RWPE1 (cell line): Measurements from ENCODE around the gene NEUROD2.

Experiments
- CTCF ChIA-PET: fragments of 350-600 bp; sonication (Branson Sonifier 250); formaldehyde crosslinking; extraction: SDS; loops from one replicate; lab custom pipeline; 2021; lab: Yijun Ruan, JAX
- POLR2A ChIA-PET: fragments of 400-600 bp; formaldehyde crosslinking; extraction: SDS; loops from one replicate; lab custom pipeline; 2020; ENCODE audit warnings: antibody characterized with exemption; ENCODE audit not compliant: low non-redundant PET; lab: Yijun Ruan, JAX
- DNase-seq: peaks from one replicate; pipeline ENCODE4 v3.0.0; 2012; ENCODE audit warnings: low spot score
- H3K27ac ChIP-seq: fragments of 450-650 bp; 2 replicates; pipeline ENCODE4 v1.5.1; 2017
- TF ChIP-seq, protein P1 (sequence below): fragments of 450-650 bp; conservative IDR thresholded peaks from 2 replicates; pipeline ENCODE4 v1.5.1; 2017; ENCODE audit warnings: low read depth, mild to moderate bottlenecking

NEUROD2 gene

DNA sequence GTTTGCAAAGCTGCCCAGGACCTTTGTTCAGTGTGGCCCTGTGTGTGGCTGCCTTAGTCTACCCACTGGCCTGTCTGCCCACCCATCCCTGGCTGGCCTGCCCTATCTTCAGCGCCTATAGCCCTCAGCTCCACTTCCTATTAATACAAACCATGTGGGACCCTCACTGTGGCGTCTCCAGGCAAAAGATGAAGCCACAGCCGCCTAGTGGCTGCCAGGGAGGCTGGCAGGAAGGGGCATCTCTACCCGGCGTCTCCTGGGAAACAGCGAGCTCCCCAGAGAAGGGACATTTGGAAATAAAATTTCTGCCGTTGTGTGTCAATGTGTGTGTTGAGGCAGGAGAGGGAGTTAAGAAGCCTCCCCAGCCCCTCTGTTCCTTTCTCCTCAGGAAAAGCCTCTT, 31.5 kb downstream of the NEUROD2 start:
- H3K27ac ChIP-seq = no peak overlapping the region
- TF ChIP-seq, protein P1, sequence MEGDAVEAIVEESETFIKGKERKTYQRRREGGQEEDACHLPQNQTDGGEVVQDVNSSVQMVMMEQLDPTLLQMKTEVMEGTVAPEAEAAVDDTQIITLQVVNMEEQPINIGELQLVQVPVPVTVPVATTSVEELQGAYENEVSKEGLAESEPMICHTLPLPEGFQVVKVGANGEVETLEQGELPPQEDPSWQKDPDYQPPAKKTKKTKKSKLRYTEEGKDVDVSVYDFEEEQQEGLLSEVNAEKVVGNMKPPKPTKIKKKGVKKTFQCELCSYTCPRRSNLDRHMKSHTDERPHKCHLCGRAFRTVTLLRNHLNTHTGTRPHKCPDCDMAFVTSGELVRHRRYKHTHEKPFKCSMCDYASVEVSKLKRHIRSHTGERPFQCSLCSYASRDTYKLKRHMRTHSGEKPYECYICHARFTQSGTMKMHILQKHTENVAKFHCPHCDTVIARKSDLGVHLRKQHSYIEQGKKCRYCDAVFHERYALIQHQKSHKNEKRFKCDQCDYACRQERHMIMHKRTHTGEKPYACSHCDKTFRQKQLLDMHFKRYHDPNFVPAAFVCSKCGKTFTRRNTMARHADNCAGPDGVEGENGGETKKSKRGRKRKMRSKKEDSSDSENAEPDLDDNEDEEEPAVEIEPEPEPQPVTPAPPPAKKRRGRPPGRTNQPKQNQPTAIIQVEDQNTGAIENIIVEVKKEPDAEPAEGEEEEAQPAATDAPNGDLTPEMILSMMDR = peak; percentile 43
- DNase-seq = peak; percentile 20
- CTCF ChIA-PET = interaction anchor here (0.5 to 1.3 kb wide), 6 partner anchors 9 to 308 kb away, joined by 3 to 6 read pairs (median 4); no protein-coding TSS in a partner anchor
- POLR2A ChIA-PET = no interaction called here

DNA sequence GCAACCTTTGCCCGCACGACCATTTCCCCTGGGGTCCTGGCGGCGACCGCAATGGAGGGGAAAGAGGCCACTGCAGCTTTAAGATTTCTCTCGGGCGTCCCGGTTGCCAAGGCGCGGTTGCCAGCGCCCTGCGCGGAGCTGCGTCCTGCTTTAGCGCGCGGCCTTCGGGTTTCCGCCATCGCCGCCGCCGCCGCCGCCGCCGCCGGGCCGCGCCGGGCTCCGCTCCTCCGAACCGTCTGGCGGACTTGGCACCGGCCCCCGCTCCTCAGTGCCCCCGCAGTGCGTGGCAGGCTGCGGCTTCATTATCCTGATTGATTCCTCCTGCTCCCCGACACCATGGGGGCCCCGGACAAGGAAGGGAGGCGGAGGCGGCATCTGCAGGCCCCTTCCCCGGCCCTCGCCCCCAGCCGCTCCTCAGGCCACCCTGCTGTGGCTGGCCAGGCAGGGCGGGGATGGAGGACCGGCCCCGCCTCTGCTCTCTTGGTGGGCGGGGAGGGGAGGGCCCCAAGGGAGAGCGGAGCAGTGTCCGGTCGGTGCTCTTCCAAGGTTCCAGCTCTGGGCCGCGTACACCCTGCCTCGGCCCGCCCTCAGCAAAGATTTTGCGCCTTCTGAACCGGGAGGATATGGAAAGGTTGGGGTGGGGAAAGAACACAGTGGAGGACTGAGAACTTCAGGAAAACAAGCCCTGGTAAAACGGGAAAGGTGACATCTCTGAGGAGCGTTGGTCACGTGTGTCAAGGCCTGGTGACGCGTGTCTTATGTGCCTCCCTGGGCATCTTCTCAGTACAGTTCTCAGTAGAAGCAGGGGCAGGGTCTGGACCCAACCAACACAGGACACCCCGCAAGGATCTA, 34.0 kb downstream of the NEUROD2 start:
- CTCF ChIA-PET = interaction anchor here (0.6 to 1.4 kb wide), 3 partner anchors 48 to 1087 kb away, joined by 3 to 8 read pairs (median 3); no protein-coding TSS in a partner anchor
- H3K27ac ChIP-seq = peak overlapping the region; percentile 84
- peak; percentile 72 for DNase-seq
- POLR2A ChIA-PET = interaction anchor here (1.1 kb wide), 1 partner anchor 46 kb away, joined by 4 read pairs; no protein-coding TSS in a partner anchor
- TF ChIP-seq, protein P1 = no peak

DNA sequence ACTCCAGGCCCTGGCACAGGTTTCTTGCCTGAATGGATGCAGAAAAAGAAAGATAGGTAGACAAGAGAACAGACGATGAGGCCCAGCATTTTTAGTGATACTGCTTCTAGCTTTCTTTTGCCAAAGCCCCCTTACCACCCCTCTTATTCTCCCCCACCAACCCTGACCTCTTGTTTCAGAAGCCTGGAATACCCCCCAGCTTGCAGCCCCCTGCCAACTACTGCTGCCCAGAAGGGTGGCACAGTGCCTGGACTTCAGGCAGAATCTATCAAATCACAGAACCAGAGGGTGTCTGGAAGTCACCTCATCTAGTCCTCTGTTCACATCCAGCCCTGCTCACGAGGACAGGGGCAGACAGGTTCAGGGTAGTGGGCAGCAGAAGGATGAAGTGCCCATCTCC, 35.6 kb downstream of the NEUROD2 start:
- DNase-seq = no peak
- TF ChIP-seq, protein P1 = no peak
- CTCF ChIA-PET = interaction anchor here (0.7 kb wide), 1 partner anchor 51 kb away, joined by 3 read pairs; no protein-coding TSS in a partner anchor
- peak overlapping the region; percentile 19; the same call in 1 of the 2 replicates for H3K27ac ChIP-seq
- POLR2A ChIA-PET = no interaction called here

DNA sequence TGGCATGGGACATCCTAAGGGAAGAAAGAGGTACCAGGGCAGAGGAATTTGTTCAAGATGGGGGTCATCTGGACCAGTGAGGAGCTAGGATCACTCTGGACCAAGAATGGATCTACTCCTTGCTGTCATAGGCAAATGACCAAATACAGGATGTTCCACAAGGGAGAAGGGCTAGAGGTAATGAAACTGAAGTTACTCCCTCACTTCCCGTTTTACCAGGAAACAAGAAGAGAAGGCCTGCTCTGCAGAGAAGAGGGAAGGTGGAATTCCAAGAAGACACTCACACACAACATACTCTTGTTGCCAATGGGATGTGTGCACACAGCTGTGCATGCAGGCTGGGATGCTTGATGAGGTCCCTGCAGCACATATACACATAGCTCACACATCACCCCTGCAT, 38.6 kb downstream of the NEUROD2 start:
- TF ChIP-seq, protein P1 = no peak
- ChIA-PET POLR2A (interaction anchor here (0.6 kb wide), 1 partner anchor 45 kb away, joined by 4 read pairs; no protein-coding TSS in a partner anchor), CTCF (interaction anchor here (1.1 to 1.2 kb wide), 2 partner anchors 22 to 54 kb away, joined by 3 to 4 read pairs; no protein-coding TSS in a partner anchor)
- no peak overlapping the region for H3K27ac ChIP-seq
- DNase-seq = no peak

DNA sequence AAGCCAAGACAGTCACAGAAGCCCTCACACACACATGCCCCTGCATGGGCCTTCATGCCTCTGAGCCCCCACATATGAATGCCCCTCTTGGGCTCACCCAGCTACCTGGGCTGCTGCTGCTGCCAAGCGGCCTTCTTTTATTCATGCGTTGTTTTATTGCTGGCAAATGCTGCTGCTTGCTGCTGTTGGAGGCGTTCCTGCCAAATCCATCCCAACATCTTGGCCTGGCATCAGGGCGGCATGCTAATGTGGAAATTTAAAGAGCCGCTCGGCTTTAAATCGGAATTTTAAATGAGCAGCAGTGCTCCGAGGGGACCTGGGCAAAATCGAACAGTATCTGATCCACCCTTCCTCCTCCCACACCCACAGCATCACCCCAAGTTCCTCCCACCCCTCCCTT, 39.0 kb downstream of the NEUROD2 start:
- DNase-seq = no peak
- ChIA-PET CTCF (interaction anchor here (0.7 to 1.2 kb wide), 3 partner anchors 21 to 55 kb away, joined by 3 to 4 read pairs (median 3); no protein-coding TSS in a partner anchor), POLR2A (no interaction called here)
- no peak overlapping the region for H3K27ac ChIP-seq
- TF ChIP-seq, protein P1 = no peak

DNA sequence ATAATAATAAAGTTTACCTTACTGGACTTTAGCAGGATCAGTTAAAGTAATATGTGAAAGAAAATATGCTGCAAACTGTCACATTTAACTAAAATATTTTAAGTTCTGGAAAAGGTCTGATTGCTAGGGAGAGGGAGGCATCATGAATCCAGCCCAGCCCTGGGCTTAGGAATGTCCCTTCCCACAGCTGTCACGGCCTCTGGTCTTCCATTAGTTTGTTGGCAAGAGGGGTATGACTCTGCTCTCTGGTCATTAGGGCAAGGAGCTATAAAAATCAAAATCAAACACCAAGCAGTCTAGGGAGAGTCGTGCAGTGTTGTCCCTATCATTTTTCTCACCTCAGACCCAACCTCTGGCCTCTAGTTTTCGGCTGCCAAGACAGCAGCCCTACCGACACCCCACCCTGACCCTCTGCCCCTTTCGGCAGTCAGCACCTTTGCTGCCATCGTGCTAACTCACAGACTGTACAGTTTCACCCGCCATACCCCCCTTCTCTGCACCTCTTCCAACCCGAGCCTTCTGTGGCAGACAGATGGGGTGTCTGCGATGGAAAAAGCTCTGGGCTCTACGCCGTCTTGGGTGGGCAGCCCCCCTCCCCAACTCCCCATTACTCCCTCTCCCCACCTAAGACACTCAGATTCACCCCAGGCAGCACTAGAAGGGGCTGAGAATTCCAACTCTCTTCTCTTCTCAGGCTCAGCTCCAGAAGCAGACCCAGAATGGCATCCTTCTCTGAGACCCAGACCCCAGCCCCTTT, 41.4 kb downstream of the NEUROD2 start:
- no peak for DNase-seq
- no peak overlapping the region for H3K27ac ChIP-seq
- CTCF ChIA-PET = interaction anchor here (1.0 kb wide), 1 partner anchor 19 kb away, joined by 3 read pairs; no protein-coding TSS in a partner anchor
- POLR2A ChIA-PET = no interaction called here
- TF ChIP-seq, protein P1 = no peak
